Esophagus squamous epithelium (tissue), 5 donors: Measurements from ENCODE around the gene ASXL2. TPM values are rescaled to one million over a fixed set of nuclear protein-coding genes. Genes with fewer than 3 reads are reported as not detected.

Experiments used
- DNase-seq: peaks from one replicate; lab custom pipeline; 2025; lab: John Stamatoyannopoulos, UW
- H3K27ac ChIP-seq, 4 donors: fragments of 200-600 bp; sonication (generic); one replicate each; pipeline ENCODE4 v1.5.1; 2016 to 2019; ENCODE audit warnings: mild to moderate bottlenecking in 1 of 4
- H3K27me3 ChIP-seq, 4 donors: fragments of 200-600 bp; sonication (generic); 1 replicate in 3 of 4; 2 replicates in 1 of 4; pipeline versions ENCODE4 v1.5.1 to v1.6.0; 2017 to 2021; ENCODE audit warnings: antibody characterized with exemption in 1 of 4
- H3K36me3 ChIP-seq, 3 donors: fragments of 200-600 bp; sonication (generic); one replicate each; pipeline ENCODE4 v1.5.1; 2016 to 2019
- H3K4me1 ChIP-seq, 3 donors: fragments of 200-600 bp; sonication (generic); one replicate each; pipeline ENCODE4 v1.5.1; 2017 to 2019
- H3K4me3 ChIP-seq, 4 donors: fragments of 200-600 bp; sonication (generic); 1 replicate in 3 of 4; 2 replicates in 1 of 4; pipeline ENCODE4 v1.5.1; 2016 to 2019; ENCODE audit warnings: mild to moderate bottlenecking in 2 of 4, moderate library complexity in 1 of 4
- H3K9me3 ChIP-seq, 3 donors: fragments of 200-600 bp; sonication (generic); one replicate each; pipeline ENCODE4 v1.5.1; 2016 to 2019
- POLR2A ChIP-seq, 4 donors: fragments of 450-650 bp; IDR thresholded peaks; one replicate each; pipeline ENCODE4 v1.6.1; 2017; ENCODE audit warnings: antibody characterized with exemption in 4 of 4, mild to moderate bottlenecking in 4 of 4, moderate library complexity in 3 of 4
- WGBS, 2 donors: methylation state at CpG; one replicate each; pipeline ENCODE4 v1.1.5; 2018; 5-methylcytosine and 5-hydroxymethylcytosine counted together
- intact Hi-C: fragments of 100-400 bp; cut with DNase I; formaldehyde crosslinking; loops from one replicate; pipeline ENCODE4 v1.15.0; 2022
- total RNA-seq, 4 donors: library from RNA; depleted of rRNA; stranded (reverse); fragments of >200 nt; gene quantifications; one replicate each; pipeline ENCODE4 v1.1.0, GENCODE V29; 2016
- TF ChIP-seq, protein P1 (sequence below), 6 experiments: fragments of 450-650 bp in 4 of 6; fragments of 200-600 bp in 2 of 6; sonication (generic) in 2 of 6; IDR thresholded peaks; one replicate each; pipeline ENCODE4 v1.5.1; 2016 to 2019; ENCODE audit warnings: antibody characterized with exemption in 6 of 6, mild to moderate bottlenecking in 4 of 6, moderate library complexity in 4 of 6
- donor health status: DM: yes; HTN: yes; CAD: no.

The ASXL2 gene
- total RNA-seq, 4 donors from 2014 or later = 15.3 to 17.5 (median 16.3) TPM

DNA sequence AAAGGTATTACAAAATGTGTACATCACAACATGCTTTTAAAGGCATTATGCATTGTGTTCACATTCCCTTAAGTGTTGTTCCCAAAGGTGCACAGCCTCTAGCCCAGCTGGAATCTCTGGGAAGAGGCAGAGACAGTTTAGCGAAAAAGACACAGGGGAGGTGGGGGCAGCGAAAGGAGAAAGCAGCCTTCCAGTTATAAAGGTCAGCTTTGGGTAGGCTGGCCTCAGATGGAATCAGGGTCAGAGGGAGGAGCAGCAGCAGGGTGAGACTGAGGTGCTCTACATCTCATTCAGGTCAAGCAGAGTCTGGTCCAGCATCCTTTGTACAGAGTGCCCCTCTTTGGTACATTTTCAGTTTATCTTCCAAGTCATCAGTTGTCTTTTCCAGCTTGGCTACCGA, 68.6 kb downstream of the ASXL2 start:
- intact Hi-C loops = no loop called here
- Histone ChIP-seq H3K4me3 (no peak overlapping the region), H3K36me3 (peaks cover 0 to 38% (median 1%) of the 10 kb centered on the region in 3 donors), H3K27ac (no peak overlapping the region), H3K4me1 (peaks cover 0 to 5% (median 5%) of the 10 kb centered on the region in 3 donors), H3K27me3 (no peaks in the 10 kb centered on the region), H3K9me3 (no peaks in the 10 kb centered on the region)
- TF ChIP-seq, protein P1, sequence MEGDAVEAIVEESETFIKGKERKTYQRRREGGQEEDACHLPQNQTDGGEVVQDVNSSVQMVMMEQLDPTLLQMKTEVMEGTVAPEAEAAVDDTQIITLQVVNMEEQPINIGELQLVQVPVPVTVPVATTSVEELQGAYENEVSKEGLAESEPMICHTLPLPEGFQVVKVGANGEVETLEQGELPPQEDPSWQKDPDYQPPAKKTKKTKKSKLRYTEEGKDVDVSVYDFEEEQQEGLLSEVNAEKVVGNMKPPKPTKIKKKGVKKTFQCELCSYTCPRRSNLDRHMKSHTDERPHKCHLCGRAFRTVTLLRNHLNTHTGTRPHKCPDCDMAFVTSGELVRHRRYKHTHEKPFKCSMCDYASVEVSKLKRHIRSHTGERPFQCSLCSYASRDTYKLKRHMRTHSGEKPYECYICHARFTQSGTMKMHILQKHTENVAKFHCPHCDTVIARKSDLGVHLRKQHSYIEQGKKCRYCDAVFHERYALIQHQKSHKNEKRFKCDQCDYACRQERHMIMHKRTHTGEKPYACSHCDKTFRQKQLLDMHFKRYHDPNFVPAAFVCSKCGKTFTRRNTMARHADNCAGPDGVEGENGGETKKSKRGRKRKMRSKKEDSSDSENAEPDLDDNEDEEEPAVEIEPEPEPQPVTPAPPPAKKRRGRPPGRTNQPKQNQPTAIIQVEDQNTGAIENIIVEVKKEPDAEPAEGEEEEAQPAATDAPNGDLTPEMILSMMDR (IDR thresholded peaks at IDR 0.05) = no peak
- TF ChIP-seq POLR2A (IDR thresholded peaks at IDR 0.05) = no peak
- DNase-seq = no peak
- 93 to 96% methylated on average over 3 of the region's 3 CpGs for WGBS, 2 donors

DNA sequence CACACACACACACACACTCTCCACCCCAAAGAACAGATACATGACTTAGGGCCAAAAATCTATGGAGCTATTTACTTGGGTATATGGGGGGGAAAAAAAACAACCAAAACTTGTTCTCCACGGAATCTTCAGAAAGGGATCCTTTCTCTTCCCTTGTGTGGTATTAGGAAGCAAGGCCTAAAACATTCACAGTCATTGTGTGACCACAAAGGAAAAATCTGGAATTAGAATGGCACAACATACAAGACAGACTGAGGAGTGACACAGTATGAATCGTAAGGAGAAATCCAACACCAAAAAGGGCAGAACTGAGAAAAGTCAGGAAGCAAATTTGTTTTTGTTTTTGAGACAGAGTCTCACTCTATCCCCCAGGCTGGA, 70.3 kb downstream of the ASXL2 start:
- intact Hi-C loops = no loop called here
- no peak overlapping the region for H3K27ac ChIP-seq
- WGBS, 2 donors = 81 to 88% methylated on average over 2 of the region's 2 CpGs
- no peaks in the 10 kb centered on the region for H3K27me3 ChIP-seq
- no peaks in the 10 kb centered on the region for H3K9me3 ChIP-seq
- DNase-seq = no peak
- H3K36me3 ChIP-seq = peaks cover 5 to 54% (median 6%) of the 10 kb centered on the region in 3 donors
- no peaks in the 10 kb centered on the region for H3K4me1 ChIP-seq
- no peak for TF ChIP-seq POLR2A (IDR thresholded peaks at IDR 0.05)
- TF ChIP-seq, protein P1 (IDR thresholded peaks at IDR 0.05) = no peak
- no peak overlapping the region for H3K4me3 ChIP-seq

- no peak overlapping the region for H3K27ac ChIP-seq
- WGBS, 2 donors = 73 to 90% methylated on average over 1 of the region's 1 CpG
- no peak overlapping the region for H3K4me3 ChIP-seq
- no peaks in the 10 kb centered on the region for H3K4me1 ChIP-seq
- no peaks in the 10 kb centered on the region for H3K9me3 ChIP-seq
- DNase-seq = no peak
- intact Hi-C loops = no loop called here
- no peaks in the 10 kb centered on the region for H3K27me3 ChIP-seq
- TF ChIP-seq, protein P1 (IDR thresholded peaks at IDR 0.05) = no peak
- no peak for TF ChIP-seq POLR2A (IDR thresholded peaks at IDR 0.05)
- H3K36me3 ChIP-seq = peaks cover 5 to 65% (median 6%) of the 10 kb centered on the region in 3 donors
These were observed 71.3 kb downstream of the ASXL2 start for GRCh38 chr2:25806941-25807340.

DNA sequence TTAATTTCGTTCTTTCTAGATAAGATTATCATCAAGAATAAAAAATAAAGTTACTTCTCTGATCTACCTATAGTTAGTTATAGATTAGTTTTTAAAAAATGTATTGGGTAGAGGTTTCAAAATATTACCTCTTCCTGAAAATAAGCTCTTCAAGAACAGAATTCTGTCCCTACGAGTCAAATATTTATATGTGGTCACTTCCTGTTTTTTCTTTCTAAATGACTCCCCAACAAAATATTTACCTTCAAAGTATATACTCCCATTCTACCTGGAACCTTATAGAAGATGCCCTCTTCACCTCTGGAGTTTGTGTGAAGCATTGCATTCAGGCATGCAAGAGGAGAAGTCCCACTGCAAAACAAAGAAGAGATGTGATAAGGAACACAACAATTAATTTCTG, 72.3 kb downstream of the ASXL2 start:
- DNase-seq = no peak
- WGBS, 2 donors = 81 to 82% methylated on average over 2 of the region's 2 CpGs
- TF ChIP-seq POLR2A (IDR thresholded peaks at IDR 0.05) = no peak
- TF ChIP-seq, protein P1 (IDR thresholded peaks at IDR 0.05) = no peak
- H3K9me3 ChIP-seq = no peaks in the 10 kb centered on the region
- intact Hi-C loops = no loop called here
- no peak overlapping the region for H3K4me3 ChIP-seq
- no peaks in the 10 kb centered on the region for H3K27me3 ChIP-seq
- peaks cover 5 to 67% (median 6%) of the 10 kb centered on the region in 3 donors for H3K36me3 ChIP-seq
- H3K27ac ChIP-seq = no peak overlapping the region
- H3K4me1 ChIP-seq = no peaks in the 10 kb centered on the region

DNA sequence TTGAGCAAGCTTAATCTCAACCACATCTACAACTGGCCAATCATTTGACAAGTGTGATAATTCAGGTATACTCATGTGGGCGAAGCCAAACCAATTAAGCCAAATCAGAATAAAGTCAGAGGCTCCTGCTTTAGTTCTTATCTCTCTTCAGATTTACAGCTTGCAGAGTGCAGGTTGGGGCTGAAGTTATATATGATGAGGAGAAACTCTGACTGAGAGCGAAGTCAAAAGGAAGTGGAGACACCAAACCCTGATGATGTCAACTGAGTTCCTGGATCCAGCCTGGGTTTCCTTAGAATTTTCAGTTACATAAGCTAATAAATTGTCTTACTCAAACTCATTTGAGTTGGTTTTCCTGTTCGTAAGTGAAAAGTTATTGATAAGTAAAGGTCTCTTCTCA, 73.9 kb downstream of the ASXL2 start:
- 88 to 92% methylated on average over 3 of the region's 3 CpGs for WGBS, 2 donors
- Histone ChIP-seq H3K36me3 (peaks cover 5 to 69% (median 6%) of the 10 kb centered on the region in 3 donors), H3K4me1 (no peaks in the 10 kb centered on the region), H3K27ac (no peak overlapping the region), H3K4me3 (no peak overlapping the region), H3K27me3 (no peaks in the 10 kb centered on the region), H3K9me3 (no peaks in the 10 kb centered on the region)
- intact Hi-C loops = no loop called here
- TF ChIP-seq, protein P1 (IDR thresholded peaks at IDR 0.05) = no peak
- no peak for TF ChIP-seq POLR2A (IDR thresholded peaks at IDR 0.05)
- no peak for DNase-seq
